GM10266 (cell line): ENCODE data around the gene CDADC1.

ENCODE experiments used
- DNase-seq: peaks from one replicate; pipeline ENCODE4 v3.0.0; 2012; ENCODE audit errors: extremely low spot score
- CTCF ChIP-seq: IDR thresholded peaks from 2 replicates; pipeline ENCODE4 v1.5.1; 2012; ENCODE audit warnings: mild to moderate bottlenecking, low read depth; ENCODE audit not compliant: control insufficient read depth, insufficient read depth; ENCODE audit errors: missing control alignments

Gene CDADC1

GRCh38 chr13:49340161-49340560 lies 92.4 kb downstream of the CDADC1 start:
- no peak for DNase-seq
- TF ChIP-seq CTCF, result no peak

GRCh38 chr13:49341517-49341916 lies 93.8 kb downstream of the CDADC1 start:
- no peak for DNase-seq
- no peak for TF ChIP-seq CTCF

GRCh38 chr13:49341941-49342340 lies 94.2 kb downstream of the CDADC1 start:
- no peak for TF ChIP-seq CTCF
- DNase-seq, result no peak

GRCh38 chr13:49342454-49342853 lies 94.7 kb downstream of the CDADC1 start:
- no peak for TF ChIP-seq CTCF
- no peak for DNase-seq
